Endodermal cell (in vitro differentiated cells): Measurements from ENCODE around the gene ATP2B3. TPM values are rescaled to one million over a fixed set of nuclear protein-coding genes. Genes with fewer than 3 reads are reported as not detected.

Experiments used
- DNase-seq: peaks from one replicate; pipeline ENCODE4 v3.0.0-alpha.2; 2017
- H3K27ac ChIP-seq: 2 replicates; pipeline ENCODE4 v1.5.1; 2013; ENCODE audit warnings: mild to moderate bottlenecking, low read depth, low read length, moderate library complexity
- H3K27me3 ChIP-seq: 2 replicates; pipeline ENCODE4 v1.6.1; 2013; ENCODE audit warnings: mild to moderate bottlenecking, low read length, moderate library complexity; ENCODE audit not compliant: insufficient read depth, control insufficient read depth, poor library complexity, severe bottlenecking
- H3K36me3 ChIP-seq: 2 replicates; pipeline ENCODE4 v1.7.0; 2013; ENCODE audit warnings: mild to moderate bottlenecking, low read length, moderate library complexity; ENCODE audit not compliant: control insufficient read depth, insufficient read depth
- H3K4me1 ChIP-seq: one replicate; pipeline ENCODE4 v1.7.0; 2013; ENCODE audit warnings: low read length; ENCODE audit not compliant: control insufficient read depth, insufficient read depth
- H3K4me3 ChIP-seq: 2 replicates; pipeline ENCODE4 v1.5.1; 2013; ENCODE audit warnings: mild to moderate bottlenecking, low read length, moderate library complexity
- H3K9ac ChIP-seq: 2 replicates; pipeline ENCODE4 v1.6.1; 2013; ENCODE audit warnings: mild to moderate bottlenecking, low read length, moderate library complexity; ENCODE audit not compliant: poor library complexity, severe bottlenecking; ENCODE audit errors: extremely low read depth
- H3K9me3 ChIP-seq: 2 replicates; pipeline ENCODE4 v1.6.1; 2013; ENCODE audit warnings: mild to moderate bottlenecking, low read length, moderate library complexity; ENCODE audit not compliant: control insufficient read depth
- H3K27ac Mint-ChIP-seq: 2 replicates; pipeline ENCODE4 v1.8.0; 2020; ENCODE audit warnings: mixed read lengths
- H3K27me3 Mint-ChIP-seq: 2 replicates; pipeline ENCODE4 v1.8.0; 2021; ENCODE audit warnings: mild to moderate bottlenecking, mixed read lengths; ENCODE audit not compliant: insufficient read depth
- H3K36me3 Mint-ChIP-seq: 2 replicates; pipeline ENCODE4 v1.8.0; 2020; ENCODE audit warnings: low read depth, mixed read lengths
- H3K4me1 Mint-ChIP-seq: 2 replicates; pipeline ENCODE4 v1.8.0; 2020; ENCODE audit warnings: mixed read lengths
- H3K4me3 Mint-ChIP-seq: 2 replicates; pipeline ENCODE4 v1.8.0; 2020; ENCODE audit warnings: mild to moderate bottlenecking, moderate library complexity, mixed read lengths
- H3K9me3 Mint-ChIP-seq: 2 replicates; pipeline ENCODE4 v1.8.0; 2020; ENCODE audit warnings: mild to moderate bottlenecking, mixed read lengths
- WGBS, 2 experiments: methylation state at CpG; one replicate each; pipeline versions ENCODE4 v1.1.5 to v1.1.7; 2013; ENCODE audit warnings: missing lambda C conversion rate in 2 of 2, mixed read lengths in 1 of 2; ENCODE audit not compliant: insufficient coverage in 1 of 2, insufficient read length in 1 of 2; 5-methylcytosine and 5-hydroxymethylcytosine counted together
- total RNA-seq, 2 donors: library from RNA; stranded (reverse); fragmentation: NEBNext Ultra II Directional in 1 of 2; extraction: Animal tissue kit (Norgen Biotek cat#: 25700) in 1 of 2; gene quantifications; 2 replicates in 1 of 2; 3 replicates in 1 of 2; pipeline ENCODE4 v1.2.1, GENCODE V29; 2021
- TF ChIP-seq, protein P1 (sequence below): fragments of 200-600 bp; sonication (generic); conservative IDR thresholded peaks from 2 replicates; pipeline ENCODE4 v1.5.0; 2021; ENCODE audit warnings: antibody characterized with exemption, mild to moderate bottlenecking

ATP2B3 gene
- total RNA-seq, 2 donors from 2014 or later: not detected

DNA sequence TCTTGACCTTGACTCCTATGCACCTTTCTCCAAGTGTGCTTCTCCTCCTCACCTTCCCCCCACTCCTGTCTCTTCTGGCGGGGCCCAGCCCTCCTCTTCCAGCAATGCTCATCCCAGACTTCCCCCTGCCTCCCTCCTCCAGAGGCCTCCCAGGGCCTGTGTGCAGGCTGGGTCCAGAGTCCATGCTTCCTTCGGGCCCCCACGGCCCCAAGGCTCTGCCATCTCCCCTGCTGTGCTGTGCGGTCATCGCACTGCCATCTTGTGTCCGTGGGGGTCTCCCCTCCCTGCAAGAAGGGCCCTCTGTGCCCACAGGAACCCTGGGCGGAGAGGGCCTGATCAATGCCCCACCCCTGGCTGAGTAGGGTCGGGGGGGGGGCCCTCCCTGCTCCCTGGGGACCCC is 27.3 kb downstream of the ATP2B3 start:
- Histone ChIP-seq H3K36me3 (no peaks in the 10 kb centered on the region), H3K4me1 (no peaks in the 10 kb centered on the region), H3K9ac (no peak overlapping the region), H3K9me3 (no peaks in the 10 kb centered on the region), H3K27ac (no peak overlapping the region), H3K4me3 (no peak overlapping the region), H3K27me3 (no peaks in the 10 kb centered on the region)
- H3K27ac Mint-ChIP-seq: no peak overlapping the region
- H3K4me3 Mint-ChIP-seq: no peak overlapping the region
- H3K9me3 Mint-ChIP-seq: peaks cover 62% of the 10 kb centered on the region
- H3K27me3 Mint-ChIP-seq: no peaks in the 10 kb centered on the region
- TF ChIP-seq, protein P1, sequence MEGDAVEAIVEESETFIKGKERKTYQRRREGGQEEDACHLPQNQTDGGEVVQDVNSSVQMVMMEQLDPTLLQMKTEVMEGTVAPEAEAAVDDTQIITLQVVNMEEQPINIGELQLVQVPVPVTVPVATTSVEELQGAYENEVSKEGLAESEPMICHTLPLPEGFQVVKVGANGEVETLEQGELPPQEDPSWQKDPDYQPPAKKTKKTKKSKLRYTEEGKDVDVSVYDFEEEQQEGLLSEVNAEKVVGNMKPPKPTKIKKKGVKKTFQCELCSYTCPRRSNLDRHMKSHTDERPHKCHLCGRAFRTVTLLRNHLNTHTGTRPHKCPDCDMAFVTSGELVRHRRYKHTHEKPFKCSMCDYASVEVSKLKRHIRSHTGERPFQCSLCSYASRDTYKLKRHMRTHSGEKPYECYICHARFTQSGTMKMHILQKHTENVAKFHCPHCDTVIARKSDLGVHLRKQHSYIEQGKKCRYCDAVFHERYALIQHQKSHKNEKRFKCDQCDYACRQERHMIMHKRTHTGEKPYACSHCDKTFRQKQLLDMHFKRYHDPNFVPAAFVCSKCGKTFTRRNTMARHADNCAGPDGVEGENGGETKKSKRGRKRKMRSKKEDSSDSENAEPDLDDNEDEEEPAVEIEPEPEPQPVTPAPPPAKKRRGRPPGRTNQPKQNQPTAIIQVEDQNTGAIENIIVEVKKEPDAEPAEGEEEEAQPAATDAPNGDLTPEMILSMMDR: no peak
- no peak for DNase-seq
- 87% methylated on average over 8 of the region's 8 CpGs; no CpG with 5 or more reads in 1 of the 2 experiments for WGBS, 2 experiments
- no peaks in the 10 kb centered on the region for H3K36me3 Mint-ChIP-seq
- no peaks in the 10 kb centered on the region for H3K4me1 Mint-ChIP-seq

DNA sequence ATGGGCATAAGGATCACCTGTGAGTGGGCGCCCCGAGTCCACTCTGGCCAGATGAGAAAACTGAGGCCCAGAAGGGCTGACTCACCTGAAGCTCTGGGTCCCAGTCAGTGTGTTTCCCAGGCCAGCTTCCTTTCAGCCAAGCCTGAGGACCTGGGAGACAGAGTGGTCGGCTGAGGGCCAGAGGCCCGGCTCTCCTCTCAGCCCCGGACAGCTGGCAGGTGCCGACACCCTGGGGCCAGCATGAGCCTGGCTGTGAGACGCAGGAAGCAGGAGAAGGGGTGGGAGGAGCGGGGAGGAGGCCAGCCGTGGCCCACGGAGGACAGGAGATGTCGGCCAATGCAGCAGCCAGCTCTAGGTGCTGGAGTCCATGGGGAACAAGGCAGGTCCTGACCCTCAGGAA is 28.9 kb downstream of the ATP2B3 start:
- Histone ChIP-seq H3K36me3 (no peaks in the 10 kb centered on the region), H3K27me3 (no peaks in the 10 kb centered on the region), H3K4me1 (no peaks in the 10 kb centered on the region), H3K9me3 (no peaks in the 10 kb centered on the region), H3K27ac (no peak overlapping the region), H3K9ac (no peak overlapping the region), H3K4me3 (no peak overlapping the region)
- no peaks in the 10 kb centered on the region for H3K4me1 Mint-ChIP-seq
- peaks cover 63% of the 10 kb centered on the region for H3K9me3 Mint-ChIP-seq
- no peaks in the 10 kb centered on the region for H3K27me3 Mint-ChIP-seq
- TF ChIP-seq, protein P1: no peak
- no peak for DNase-seq
- H3K27ac Mint-ChIP-seq: no peak overlapping the region
- H3K36me3 Mint-ChIP-seq: no peaks in the 10 kb centered on the region
- no peak overlapping the region for H3K4me3 Mint-ChIP-seq
- 90 to 94% methylated on average over 3 to 11 of the region's 11 CpGs for WGBS, 2 experiments

DNA sequence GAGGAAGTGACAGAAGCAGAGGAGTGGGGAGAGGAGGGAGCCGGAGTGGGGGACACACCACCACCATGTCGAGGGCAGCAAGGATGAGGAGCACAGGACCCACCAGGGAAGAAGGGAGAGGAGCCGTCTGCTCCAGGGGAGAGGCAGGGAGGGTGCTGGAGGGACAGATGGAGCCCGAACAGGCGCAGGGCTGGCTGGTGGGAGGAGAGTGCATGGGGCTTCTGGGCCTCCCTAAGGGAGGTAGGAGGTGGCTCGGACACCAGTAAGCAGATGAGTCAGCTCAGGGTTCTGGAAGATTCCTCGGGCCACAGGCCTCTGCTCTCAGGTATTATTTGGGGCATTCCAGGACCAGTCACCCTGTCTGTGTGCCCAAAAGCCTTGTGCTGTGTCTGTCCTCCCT is 29.8 kb downstream of the ATP2B3 start:
- 60 to 86% methylated on average over 1 to 7 of the region's 7 CpGs for WGBS, 2 experiments

More for the DNA sequence above, 29.8 kb downstream of the ATP2B3 start:
- H3K27ac Mint-ChIP-seq: no peak overlapping the region
- Histone ChIP-seq H3K9me3 (no peaks in the 10 kb centered on the region), H3K9ac (no peak overlapping the region), H3K27ac (no peak overlapping the region), H3K4me1 (no peaks in the 10 kb centered on the region), H3K36me3 (no peaks in the 10 kb centered on the region), H3K4me3 (no peak overlapping the region), H3K27me3 (no peaks in the 10 kb centered on the region)
- H3K27me3 Mint-ChIP-seq: no peaks in the 10 kb centered on the region
- TF ChIP-seq, protein P1: no peak
- H3K4me3 Mint-ChIP-seq: no peak overlapping the region
- H3K9me3 Mint-ChIP-seq: peaks cover 66% of the 10 kb centered on the region
- no peak for DNase-seq
- no peaks in the 10 kb centered on the region for H3K36me3 Mint-ChIP-seq
- H3K4me1 Mint-ChIP-seq: no peaks in the 10 kb centered on the region
